IMR-90 (cell line): Measurements from ENCODE around the gene SGPL1. TPM values are rescaled to one million over a fixed set of nuclear protein-coding genes. Genes with fewer than 3 reads are reported as not detected.

ENCODE experiments used
- ATAC-seq: fragments of 200-7000 bp; cut with Tn5 transposase; 2 replicates; pipeline ENCODE4 v1.9.1; 2020; ENCODE audit warnings: low read depth, mild to moderate bottlenecking, moderate library complexity
- BruUV-seq: library from RNA; stranded (reverse); fragments of 400-500 nt; replicated peaks from 2 replicates; lab custom pipeline; 2021; lab: Mats Ljungman, UMichigan
- CTCF ChIA-PET: fragments of 300-600 bp; formaldehyde crosslinking; extraction: SDS; loops from one replicate; lab custom pipeline; 2021; ENCODE audit warnings: antibody characterized with exemption; lab: Yijun Ruan, JAX
- POLR2A ChIA-PET: fragments of 300-600 bp; sonication (Branson Sonifier 250); formaldehyde crosslinking; loops from one replicate; lab custom pipeline; 2022; ENCODE audit warnings: antibody characterized with exemption; ENCODE audit not compliant: unreplicated experiment; lab: Charles Lee
- DNase-seq: peaks from one replicate; pipeline ENCODE4 v3.0.0; 2013
- H2AFZ ChIP-seq: replicated peaks from 2 replicates; pipeline ENCODE3; 2013; ENCODE audit warnings: low read length, mild to moderate bottlenecking; ENCODE audit not compliant: poor library complexity
- H2AK5ac ChIP-seq: 2 replicates; pipeline ENCODE4 v1.6.1; 2013; ENCODE audit warnings: low read depth, low read length, inconsistent platforms
- H2AK9ac ChIP-seq: replicated peaks from 2 replicates; pipeline ENCODE3; 2013; ENCODE audit warnings: mild to moderate bottlenecking, low read depth, low read length, moderate library complexity; ENCODE audit not compliant: poor library complexity
- H2BK120ac ChIP-seq: 2 replicates; pipeline ENCODE4 v1.6.1; 2013; ENCODE audit warnings: low read depth, low read length, inconsistent platforms
- H2BK15ac ChIP-seq: 3 replicates; pipeline ENCODE4 v1.6.1; 2013; ENCODE audit warnings: low read depth, low read length, inconsistent platforms
- H2BK20ac ChIP-seq: 2 replicates; pipeline ENCODE4 v1.6.1; 2013; ENCODE audit warnings: low read depth, mild to moderate bottlenecking, inconsistent platforms, low read length, moderate library complexity
- H2BK5ac ChIP-seq: 2 replicates; pipeline ENCODE4 v1.6.1; 2013; ENCODE audit warnings: mild to moderate bottlenecking, low read depth, low read length, inconsistent platforms; ENCODE audit not compliant: poor library complexity, severe bottlenecking
- H3K14ac ChIP-seq: replicated peaks from 2 replicates; pipeline ENCODE4 v1.6.1; 2013; ENCODE audit warnings: low read depth, low read length, inconsistent platforms
- H3K18ac ChIP-seq: 2 replicates; pipeline ENCODE4 v1.6.1; 2013; ENCODE audit warnings: low read depth, low read length, control low read depth
- H3K23ac ChIP-seq: 2 replicates; pipeline ENCODE4 v1.6.1; 2013; ENCODE audit warnings: low read depth, low read length, inconsistent platforms
- H3K27ac ChIP-seq: 2 replicates; pipeline ENCODE4 v1.5.1; 2013; ENCODE audit warnings: mild to moderate bottlenecking, control low read depth, low read length; ENCODE audit not compliant: insufficient read depth
- H3K27me3 ChIP-seq: 2 replicates; pipeline ENCODE4 v1.6.1; 2013; ENCODE audit warnings: low read length; ENCODE audit not compliant: control insufficient read depth, insufficient read depth
- H3K36me3 ChIP-seq: 2 replicates; pipeline ENCODE4 v1.6.1; 2013; ENCODE audit warnings: low read length, mixed read lengths; ENCODE audit not compliant: control insufficient read depth, insufficient read depth
- H3K4ac ChIP-seq: 2 replicates; pipeline ENCODE4 v1.6.1; 2013; ENCODE audit warnings: low read depth, low read length, inconsistent platforms
- H3K4me1 ChIP-seq: 2 replicates; pipeline ENCODE4 v1.6.1; 2013; ENCODE audit warnings: low read length, mixed read lengths; ENCODE audit not compliant: control insufficient read depth, insufficient read depth
- H3K4me2 ChIP-seq: 2 replicates; pipeline ENCODE4 v1.6.1; 2013; ENCODE audit warnings: low read depth, mild to moderate bottlenecking, control low read depth, low read length, moderate library complexity
- H3K4me3 ChIP-seq: 2 replicates; pipeline ENCODE4 v1.5.1; 2013; ENCODE audit warnings: low read depth, mild to moderate bottlenecking, control low read depth, low read length, moderate library complexity; ENCODE audit not compliant: insufficient read depth
- H3K56ac ChIP-seq: 2 replicates; pipeline ENCODE4 v1.6.1; 2013; ENCODE audit warnings: low read length, inconsistent platforms; ENCODE audit not compliant: insufficient read depth; ENCODE audit errors: extremely low read depth
- H3K79me1 ChIP-seq, 2 experiments: 2 replicates each; pipeline ENCODE4 v1.6.1; 2013; ENCODE audit warnings: low read length in 2 of 2, inconsistent platforms in 1 of 2, low read depth in 1 of 2
- H3K9ac ChIP-seq: 2 replicates; pipeline ENCODE4 v1.6.1; 2013; ENCODE audit warnings: low read depth, low read length, control low read depth
- H3K9me1 ChIP-seq: 2 replicates; pipeline ENCODE4 v1.6.1; 2013; ENCODE audit warnings: low read length, inconsistent platforms; ENCODE audit not compliant: insufficient read depth
- H3K9me3 ChIP-seq: 2 replicates; pipeline ENCODE4 v1.6.1; 2013; ENCODE audit warnings: low read length; ENCODE audit not compliant: control insufficient read depth, insufficient read depth
- H4K20me1 ChIP-seq: 2 replicates; pipeline ENCODE4 v1.6.1; 2013; ENCODE audit warnings: low read length, inconsistent platforms; ENCODE audit not compliant: insufficient read depth
- H4K5ac ChIP-seq: 2 replicates; pipeline ENCODE4 v1.6.1; 2013; ENCODE audit warnings: mild to moderate bottlenecking, low read depth, low read length, control low read depth
- H4K8ac ChIP-seq, 2 experiments: 2 replicates each; pipeline ENCODE4 v1.6.1; 2013; ENCODE audit warnings: low read depth in 2 of 2, low read length in 2 of 2, control low read depth in 1 of 2, inconsistent platforms in 1 of 2
- H4K91ac ChIP-seq: 2 replicates; pipeline ENCODE4 v1.6.1; 2013; ENCODE audit warnings: low read depth, low read length, inconsistent platforms; ENCODE audit not compliant: insufficient read depth
- BHLHE40 ChIP-seq: fragments of 150-350 bp; IDR thresholded peaks from 2 replicates; pipeline ENCODE4 v1.6.1; 2016; ENCODE audit warnings: mild to moderate bottlenecking, low read depth, low read length
- CEBPB ChIP-seq: IDR thresholded peaks from 2 replicates; pipeline ENCODE4 v1.6.1; 2012; ENCODE audit warnings: low read depth, low read length, improper control_type of control experiment
- CHD1 ChIP-seq: IDR thresholded peaks from 2 replicates; pipeline ENCODE4 v1.6.1; 2012; ENCODE audit warnings: low read depth, low read length, improper control_type of control experiment
- FOS ChIP-seq: fragments of 150-350 bp; IDR thresholded peaks from 2 replicates; pipeline ENCODE4 v1.6.1; 2016; ENCODE audit warnings: low read depth, low read length
- MAFK ChIP-seq: IDR thresholded peaks from 2 replicates; pipeline ENCODE4 v1.6.1; 2012; ENCODE audit warnings: low read depth, low read length, improper control_type of control experiment
- MAZ ChIP-seq: IDR thresholded peaks from 2 replicates; pipeline ENCODE4 v1.6.1; 2012; ENCODE audit warnings: low read depth, mild to moderate bottlenecking, low read length, improper control_type of control experiment, moderate library complexity, borderline replicate concordance
- MXI1 ChIP-seq: IDR thresholded peaks from 2 replicates; pipeline ENCODE4 v1.6.1; 2012; ENCODE audit warnings: low read depth, mild to moderate bottlenecking, low read length, moderate library complexity, borderline replicate concordance
- NFE2L2 ChIP-seq: fragments of 150-350 bp; IDR thresholded peaks from 2 replicates; pipeline ENCODE4 v1.6.1; 2016; ENCODE audit warnings: low read depth, mild to moderate bottlenecking, low read length
- POLR2A ChIP-seq: IDR thresholded peaks from 2 replicates; pipeline ENCODE4 v1.6.1; 2012; ENCODE audit warnings: mild to moderate bottlenecking, low read depth, low read length
- RAD21 ChIP-seq: IDR thresholded peaks from 2 replicates; pipeline ENCODE4 v1.6.1; 2012; ENCODE audit warnings: low read length, improper control_type of control experiment
- RFX5 ChIP-seq: IDR thresholded peaks from 2 replicates; pipeline ENCODE4 v1.8.0; 2012; ENCODE audit warnings: low read depth, mild to moderate bottlenecking, low read length, moderate library complexity
- SMC3 ChIP-seq: fragments of 150-350 bp; IDR thresholded peaks from 2 replicates; pipeline ENCODE4 v1.6.1; 2016; ENCODE audit warnings: low read depth, mild to moderate bottlenecking, antibody characterized with exemption, low read length, moderate library complexity
- WGBS, 2 experiments: methylation state at CpG; one replicate each; pipeline versions ENCODE4 v1.1.5 to v1.1.7; 2013; ENCODE audit warnings: missing lambda C conversion rate in 2 of 2; ENCODE audit not compliant: insufficient read length in 1 of 2; ENCODE audit errors: extremely low coverage in 2 of 2; 5-methylcytosine and 5-hydroxymethylcytosine counted together
- dilution Hi-C: fragments of 300-500 bp; cut with HindIII; formaldehyde crosslinking; loops from one replicate; pipeline ENCODE4 v1.14.3; 2018; ENCODE audit warnings: low sequenced_read_pairs; ENCODE audit not compliant: unreplicated experiment
- in situ Hi-C: fragments of 300-500 bp; cut with MboI; formaldehyde crosslinking; loops from 3 replicates; pipeline ENCODE4 v1.14.3; 2019; ENCODE audit warnings: low sequenced_read_pairs, inconsistent platforms, mixed read lengths
- intact Hi-C: fragments of 100-400 bp; cut with micrococcal nuclease; formaldehyde crosslinking; loops from 2 replicates; pipeline ENCODE4 v1.10.0; 2022
- polyA plus RNA-seq, 3 experiments: library from polyadenylated mRNA; depleted of rRNA; stranded (reverse); fragments of >200 nt; gene quantifications; 2 replicates each; pipeline ENCODE4 v1.2.3, GENCODE V29; 2012; ENCODE audit warnings: low replicate concordance in 1 of 3
- total RNA-seq: library from RNA; depleted of rRNA; stranded (reverse); fragments of >200 nt; gene quantifications from 2 replicates; pipeline ENCODE4 v1.2.3, GENCODE V29; 2012
- TF ChIP-seq, protein P1 (sequence below): fragments of 150-350 bp; IDR thresholded peaks from 2 replicates; pipeline ENCODE4 v1.6.1; 2016; ENCODE audit warnings: low read depth, mild to moderate bottlenecking, low read length, moderate library complexity, borderline replicate concordance
- TF ChIP-seq, protein P2 (sequence below): conservative IDR thresholded peaks from 2 replicates; pipeline ENCODE4 v1.5.1; 2012; ENCODE audit warnings: mild to moderate bottlenecking, low read depth, low read length, improper control_type of control experiment
- TF ChIP-seq, protein P3 (sequence below): fragments of 150-350 bp; IDR thresholded peaks from 2 replicates; pipeline ENCODE4 v1.6.1; 2017; ENCODE audit warnings: mild to moderate bottlenecking, antibody characterized with exemption, low read length, low read depth

The SGPL1 gene
- total and polyA plus RNA-seq, 2 of the 4 experiments (the other 2 are of a cell fraction) = 12.2 to 26.7 TPM

DNA sequence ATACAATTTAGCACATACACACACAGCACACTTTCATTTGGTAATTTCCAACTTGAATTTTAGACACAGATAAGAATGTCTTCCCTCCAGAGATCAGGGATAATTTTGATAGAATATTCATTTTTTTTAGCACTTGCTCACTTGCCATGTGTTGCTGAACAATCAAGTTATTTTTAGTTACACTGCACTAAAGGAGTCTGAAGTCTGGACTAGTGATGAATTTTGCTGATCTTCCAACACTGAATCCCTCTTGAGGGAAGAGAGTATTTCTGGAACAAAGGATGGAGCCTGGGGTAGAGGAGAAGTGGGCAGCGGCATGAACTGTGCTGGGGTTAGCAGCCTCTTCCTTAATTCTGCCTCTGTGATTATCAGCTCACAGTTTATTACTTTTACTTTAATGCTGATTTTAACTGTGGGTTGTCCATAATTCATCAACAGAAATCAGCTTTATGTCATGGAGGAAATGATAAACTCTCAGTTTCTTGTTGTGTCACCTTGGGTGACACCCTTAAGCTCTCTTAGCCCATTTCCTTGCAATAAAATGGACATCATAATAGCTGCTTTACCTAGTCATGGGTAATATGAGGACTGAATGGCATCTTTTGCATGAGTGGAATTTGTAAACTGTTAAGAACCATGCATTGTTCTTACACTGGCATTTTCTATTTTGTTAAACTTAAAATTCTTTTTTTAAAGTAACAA lies 32.1 kb downstream of the SGPL1 start:
- Histone ChIP-seq H2AK5ac (peak overlapping the region; percentile 48; the same call in 1 of the 2 replicates), H3K27ac (no peak overlapping the region), H2AK9ac (no peak overlapping the region), H3K4me3 (no peak overlapping the region), H3K18ac (peak overlapping the region; percentile 24; the same call in 1 of the 2 replicates), H3K4me1 (peaks cover 16% of the 10 kb centered on the region), H3K27me3 (no peaks in the 10 kb centered on the region), H3K9me1 (peaks cover 4% of the 10 kb centered on the region; the same call in 1 of the 2 replicates), H2BK15ac (no peak overlapping the region; the same call in 2 of the 3 replicates), H3K9me3 (no peaks in the 10 kb centered on the region), H4K91ac (peak overlapping the region; percentile 44; the same call in 1 of the 2 replicates), H3K4ac (peak overlapping the region; percentile 6; the same call in 1 of the 2 replicates), H2AFZ (no peak overlapping the region), H4K5ac (no peak overlapping the region), H2BK20ac (no peak overlapping the region), H3K9ac (no peak overlapping the region), H3K14ac (no peak overlapping the region), H2BK120ac (peak overlapping the region; percentile 8; the same call in 1 of the 2 replicates), H4K20me1 (no peaks in the 10 kb centered on the region; the same call in 1 of the 2 replicates), H3K36me3 (peaks cover 9% of the 10 kb centered on the region), H4K8ac (peak overlapping the region in 1 of 2 experiments; percentile 44; a peak in 1 of 4 replicates), H2BK5ac (peak overlapping the region; percentile 53), H3K4me2 (no peak overlapping the region; the same call in 1 of the 2 replicates), H3K79me1 (peaks cover 19 to 51% of the 10 kb centered on the region in 2 experiments), H3K23ac (no peak overlapping the region), H3K56ac (no peak overlapping the region)
- DNase-seq (peak; percentile 23), ATAC-seq (no peak)
- in situ Hi-C loops = no loop called here
- dilution Hi-C loops = no loop called here
- WGBS, 2 experiments = no CpG with 5 or more reads among the region's 1 CpG
- intact Hi-C loops = no loop called here
- ChIA-PET POLR2A (no interaction called here), CTCF (no interaction called here)
- no TSS peak for BruUV-seq
- TF ChIP-seq, protein P1, sequence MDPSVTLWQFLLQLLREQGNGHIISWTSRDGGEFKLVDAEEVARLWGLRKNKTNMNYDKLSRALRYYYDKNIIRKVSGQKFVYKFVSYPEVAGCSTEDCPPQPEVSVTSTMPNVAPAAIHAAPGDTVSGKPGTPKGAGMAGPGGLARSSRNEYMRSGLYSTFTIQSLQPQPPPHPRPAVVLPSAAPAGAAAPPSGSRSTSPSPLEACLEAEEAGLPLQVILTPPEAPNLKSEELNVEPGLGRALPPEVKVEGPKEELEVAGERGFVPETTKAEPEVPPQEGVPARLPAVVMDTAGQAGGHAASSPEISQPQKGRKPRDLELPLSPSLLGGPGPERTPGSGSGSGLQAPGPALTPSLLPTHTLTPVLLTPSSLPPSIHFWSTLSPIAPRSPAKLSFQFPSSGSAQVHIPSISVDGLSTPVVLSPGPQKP = no peak
- TF ChIP-seq BHLHE40 (no peak), SMC3 (no peak), MAZ (no peak), POLR2A (no peak), CEBPB (no peak), MXI1 (no peak), CHD1 (no peak), MAFK (no peak), NFE2L2 (no peak), RFX5 (no peak), FOS (no peak), RAD21 (no peak)
- TF ChIP-seq, protein P2, sequence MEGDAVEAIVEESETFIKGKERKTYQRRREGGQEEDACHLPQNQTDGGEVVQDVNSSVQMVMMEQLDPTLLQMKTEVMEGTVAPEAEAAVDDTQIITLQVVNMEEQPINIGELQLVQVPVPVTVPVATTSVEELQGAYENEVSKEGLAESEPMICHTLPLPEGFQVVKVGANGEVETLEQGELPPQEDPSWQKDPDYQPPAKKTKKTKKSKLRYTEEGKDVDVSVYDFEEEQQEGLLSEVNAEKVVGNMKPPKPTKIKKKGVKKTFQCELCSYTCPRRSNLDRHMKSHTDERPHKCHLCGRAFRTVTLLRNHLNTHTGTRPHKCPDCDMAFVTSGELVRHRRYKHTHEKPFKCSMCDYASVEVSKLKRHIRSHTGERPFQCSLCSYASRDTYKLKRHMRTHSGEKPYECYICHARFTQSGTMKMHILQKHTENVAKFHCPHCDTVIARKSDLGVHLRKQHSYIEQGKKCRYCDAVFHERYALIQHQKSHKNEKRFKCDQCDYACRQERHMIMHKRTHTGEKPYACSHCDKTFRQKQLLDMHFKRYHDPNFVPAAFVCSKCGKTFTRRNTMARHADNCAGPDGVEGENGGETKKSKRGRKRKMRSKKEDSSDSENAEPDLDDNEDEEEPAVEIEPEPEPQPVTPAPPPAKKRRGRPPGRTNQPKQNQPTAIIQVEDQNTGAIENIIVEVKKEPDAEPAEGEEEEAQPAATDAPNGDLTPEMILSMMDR = no peak
- TF ChIP-seq, protein P3, sequence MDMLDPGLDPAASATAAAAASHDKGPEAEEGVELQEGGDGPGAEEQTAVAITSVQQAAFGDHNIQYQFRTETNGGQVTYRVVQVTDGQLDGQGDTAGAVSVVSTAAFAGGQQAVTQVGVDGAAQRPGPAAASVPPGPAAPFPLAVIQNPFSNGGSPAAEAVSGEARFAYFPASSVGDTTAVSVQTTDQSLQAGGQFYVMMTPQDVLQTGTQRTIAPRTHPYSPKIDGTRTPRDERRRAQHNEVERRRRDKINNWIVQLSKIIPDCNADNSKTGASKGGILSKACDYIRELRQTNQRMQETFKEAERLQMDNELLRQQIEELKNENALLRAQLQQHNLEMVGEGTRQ = no peak
